Glutamatergic neuron (in vitro differentiated cells): ENCODE data around the gene ZNF670. TPM values are rescaled to one million over a fixed set of nuclear protein-coding genes. Genes with fewer than 3 reads are reported as not detected.

Source experiments
- total RNA-seq: library from RNA; stranded (reverse); fragmentation: NEBNext Ultra II Directional; extraction: Animal tissue kit (Norgen Biotek cat#: 25700); gene quantifications from one replicate; pipeline ENCODE4 v1.2.1, GENCODE V29; 2021; ENCODE audit not compliant: unreplicated experiment

The ZNF670 gene
- total RNA-seq, 1 donor from 2014 or later, result 10.7 TPM

Other genes with a start within 250 kb of the ZNF670 start
- 25.2 TPM for gene AHCTF1, start 146.9 kb downstream of the ZNF670 start, total RNA-seq
- 7.9 TPM for gene ZNF695, start 70.8 kb downstream of the ZNF670 start, total RNA-seq
- gene ZNF669, start 25.5 kb upstream of the ZNF670 start, total RNA-seq, result 28.5 TPM
- gene ZNF124, start 93.2 kb upstream of the ZNF670 start, total RNA-seq, result 137 TPM
- gene VN1R5, start 177.3 kb upstream of the ZNF670 start, total RNA-seq, result not detected